A549 (cell line): ENCODE results near the gene DTD1. TPM values are rescaled to one million over a fixed set of nuclear protein-coding genes. Genes with fewer than 3 reads are reported as not detected.

Source experiments
- ATAC-seq, 2 experiments: fragments of 200-7000 bp in 1 of 2; fragments of >200 bp in 1 of 2; cut with Nextera tagmentation in 1 of 2; cut with Tn5 transposase in 1 of 2; 3 replicates each; pipeline versions ENCODE4 v1.8.0 to v1.9.1; 2018 to 2020; ENCODE audit warnings: mild to moderate bottlenecking in 1 of 2, moderate library complexity in 1 of 2
- CTCF ChIA-PET: fragments of 300-600 bp; sonication (Branson Sonifier 250); formaldehyde crosslinking; extraction: SDS; loops from one replicate; lab custom pipeline; 2021; ENCODE audit warnings: antibody characterized with exemption, inconsistent platforms; lab: Yijun Ruan, JAX
- POLR2A ChIA-PET: fragments of 350-600 bp; formaldehyde crosslinking; extraction: SDS; loops from one replicate; lab custom pipeline; 2021; ENCODE audit warnings: antibody characterized with exemption, inconsistent platforms; lab: Yijun Ruan, JAX
- DNase-seq, 2 experiments: peaks; one replicate each; pipeline versions ENCODE4 v3.0.0 to v3.0.0-alpha.2; 2011 to 2016; ENCODE audit warnings: low read depth in 1 of 2, low spot score in 1 of 2
- FAIRE-seq: peaks from 2 replicates; lab custom pipeline; 2011; peaks lifted over from hg19 to GRCh38; lab: Jason Lieb, UNC
- H3K27ac ChIP-seq, 2 experiments: fragments of >200 bp; sonication (Bioruptor Twin); formaldehyde crosslinking; 3 replicates each; pipeline ENCODE4 v1.5.1; 2016 to 2017
- H3K4me1 ChIP-seq: fragments of >200 bp; sonication (Bioruptor Twin); formaldehyde crosslinking; 3 replicates; pipeline ENCODE4 v1.6.1; 2016
- H3K4me2 ChIP-seq: fragments of >200 bp; sonication (Bioruptor Twin); formaldehyde crosslinking; 3 replicates; pipeline ENCODE4 v1.6.1; 2016
- H3K4me3 ChIP-seq: fragments of >200 bp; sonication (Bioruptor Twin); formaldehyde crosslinking; 3 replicates; pipeline ENCODE4 v1.5.1; 2016
- H3K9me3 ChIP-seq: fragments of >200 bp; sonication (Bioruptor Twin); formaldehyde crosslinking; 3 replicates; pipeline ENCODE4 v1.6.1; 2016
- BCL3 ChIP-seq: fragments of >200 bp; sonication (Bioruptor Twin); formaldehyde crosslinking; IDR thresholded peaks from 3 replicates; pipeline ENCODE4 v1.6.1; 2016
- CBX2 ChIP-seq: fragments of 200-600 bp; sonication (generic); IDR thresholded peaks from 2 replicates; pipeline ENCODE4 v1.6.1; 2016; ENCODE audit warnings: low read depth, mild to moderate bottlenecking, borderline replicate concordance
- CBX8 ChIP-seq: fragments of 200-600 bp; sonication (generic); IDR thresholded peaks from 2 replicates; pipeline ENCODE4 v1.6.1; 2016
- EHMT2 ChIP-seq: fragments of 200-600 bp; sonication (generic); IDR thresholded peaks from 2 replicates; pipeline ENCODE4 v1.6.1; 2016; ENCODE audit warnings: antibody characterized with exemption, low read depth, mild to moderate bottlenecking, moderate library complexity
- FOSB ChIP-seq: fragments of 250-450 bp; sonication (Bioruptor Pico); IDR thresholded peaks from 2 replicates; pipeline ENCODE4 v1.5.0; 2020; ENCODE audit warnings: mild to moderate bottlenecking, moderate library complexity
- FOXS1 ChIP-seq: fragments of 250-450 bp; sonication (Bioruptor Pico); IDR thresholded peaks from 2 replicates; pipeline ENCODE4 v1.5.0; 2020; ENCODE audit warnings: mild to moderate bottlenecking, moderate library complexity
- HOXB5 ChIP-seq: fragments of 250-450 bp; sonication (Bioruptor Pico); IDR thresholded peaks from 2 replicates; pipeline ENCODE4 v1.5.0; 2020; ENCODE audit warnings: mild to moderate bottlenecking, moderate library complexity
- JUN ChIP-seq, 2 experiments: fragments of >200 bp; sonication (Bioruptor Twin); formaldehyde crosslinking; IDR thresholded peaks; 2 replicates in 1 of 2; 3 replicates in 1 of 2; pipeline ENCODE4 v1.6.1; 2016 to 2017
- JUNB ChIP-seq: fragments of >200 bp; sonication (Bioruptor Twin); formaldehyde crosslinking; IDR thresholded peaks from 2 replicates; pipeline ENCODE4 v1.6.1; 2016
- KDM5A ChIP-seq: fragments of 200-600 bp; sonication (generic); IDR thresholded peaks from 2 replicates; pipeline ENCODE4 v1.6.1; 2016; ENCODE audit warnings: antibody characterized with exemption, mild to moderate bottlenecking
- MAX ChIP-seq: IDR thresholded peaks from 2 replicates; pipeline ENCODE4 v1.6.1; 2012
- MAZ ChIP-seq: fragments of 150-350 bp; IDR thresholded peaks from 2 replicates; pipeline ENCODE4 v1.6.1; 2014; ENCODE audit warnings: antibody characterized with exemption, low read depth, low read length, borderline replicate concordance
- MYC ChIP-seq: IDR thresholded peaks from 2 replicates; pipeline ENCODE4 v1.6.1; 2012; ENCODE audit warnings: mild to moderate bottlenecking, inconsistent platforms, low read length, improper control_type of control experiment, borderline replicate concordance
- NR3C1 ChIP-seq: fragments of >200 bp; sonication (Bioruptor Twin); formaldehyde crosslinking; IDR thresholded peaks from 3 replicates; pipeline ENCODE4 v1.6.1; 2017
- PHF8 ChIP-seq: fragments of 200-600 bp; sonication (generic); IDR thresholded peaks from 2 replicates; pipeline ENCODE4 v1.6.1; 2016; ENCODE audit warnings: low read depth, mild to moderate bottlenecking, antibody characterized with exemption, moderate library complexity, borderline replicate concordance
- RCOR1 ChIP-seq: fragments of 150-350 bp; IDR thresholded peaks from 2 replicates; pipeline ENCODE4 v1.6.1; 2014; ENCODE audit warnings: antibody characterized with exemption, low read length, low read depth
- TFCP2L1 ChIP-seq: fragments of 250-450 bp; sonication (Bioruptor Pico); IDR thresholded peaks from 2 replicates; pipeline ENCODE4 v1.5.0; 2021; ENCODE audit warnings: mild to moderate bottlenecking
- USF2 ChIP-seq: fragments of 450-650 bp; IDR thresholded peaks from 2 replicates; pipeline ENCODE4 v1.6.1; 2014; ENCODE audit warnings: antibody characterized with exemption
- ZNF302 ChIP-seq: fragments of 250-450 bp; sonication (Bioruptor Pico); IDR thresholded peaks from 2 replicates; pipeline ENCODE4 v1.9.0; 2021; ENCODE audit warnings: inconsistent platforms, mild to moderate bottlenecking, moderate library complexity
- ZSCAN20 ChIP-seq: fragments of 250-450 bp; sonication (Bioruptor Pico); IDR thresholded peaks from 2 replicates; pipeline ENCODE4 v1.8.0; 2022; ENCODE audit warnings: mild to moderate bottlenecking, moderate library complexity
- WGBS: methylation state at CpG from one replicate; pipeline ENCODE4 v1.1.6; 2017; ENCODE audit errors: missing lambda C conversion rate; 5-methylcytosine and 5-hydroxymethylcytosine counted together
- polyA plus RNA-seq, 4 experiments: library from polyadenylated mRNA; depleted of rRNA in 3 of 4; stranded (reverse); fragments of >200 nt; fragmentation: RNase III in 1 of 4; extraction: RNeasy Plus Mini Kit Qiagen cat#74134 plus additional on column Dnase treatment in 1 of 4; gene quantifications; 2 replicates in 3 of 4; 3 replicates in 1 of 4; pipeline ENCODE4 v1.2.3, GENCODE V29; 2011 to 2017

Gene DTD1
- polyA plus RNA-seq, 2 of the 4 experiments (the other 2 are of a cell fraction), result 72.8 to 99.3 TPM

GRCh38 chr20:18567739-18568091 lies 20.1 kb upstream of the DTD1 start:
- no peak for FAIRE-seq
- DNase-seq, result peak in 1 of 2 experiments; percentile 26
- WGBS, result 4% methylated on average over 6 of the region's 6 CpGs
- CTCF ChIA-PET, result no interaction called here
- POLR2A ChIA-PET, result interaction anchor here (2.5 kb wide), 1 partner anchor 60 kb away, joined by 16 read pairs; the partner anchor contains the start of gene SEC23B
- peak overlapping the region; percentile 78 for H3K4me2 ChIP-seq
- no peaks in the 10 kb centered on the region for H3K9me3 ChIP-seq
- H3K4me3 ChIP-seq, result peak overlapping the region; percentile 65
- H3K27ac ChIP-seq, result peak overlapping the region; percentile 85 to 94
- 0 out of 2 replicates have a peak, but pooled peaks have one; percentile 39 for TF ChIP-seq PHF8
- no peak for TF ChIP-seq ZNF302 (CRISPR knock-in tag)
- TF ChIP-seq KDM5A, result peak; percentile 17; the same call in 1 of the 2 replicates
- peak; percentile 54 to 63; a peak in 5 of 6 replicates for ATAC-seq
- peaks cover 12% of the 10 kb centered on the region; the same call in 1 of the 3 replicates for H3K4me1 ChIP-seq

- no peak for DNase-seq
- Histone ChIP-seq H3K4me2 (no peak overlapping the region), H3K9me3 (no peaks in the 10 kb centered on the region), H3K4me3 (no peak overlapping the region), H3K4me1 (peaks cover 12% of the 10 kb centered on the region; the same call in 1 of the 3 replicates), H3K27ac (no peak overlapping the region)
- TF ChIP-seq MAZ (no peak), MAX (no peak), FOXS1 (CRISPR knock-in tag) (no peak), HOXB5 (no peak), MYC (no peak), JUN (IDR thresholded peaks at IDR 0.05) (no peak), ZSCAN20 (CRISPR knock-in tag) (no peak), TFCP2L1 (CRISPR knock-in tag) (no peak), CBX8 (no peak), USF2 (no peak), JUNB (no peak), FOSB (CRISPR knock-in tag) (no peak), CBX2 (no peak), BCL3 (no peak), EHMT2 (no peak), NR3C1 (no peak)
- FAIRE-seq, result no peak
- ATAC-seq, result no peak
- 89% methylated on average over 2 of the region's 2 CpGs for WGBS
- ChIA-PET CTCF (interaction anchor here (1.1 to 1.5 kb wide), 4 partner anchors 9 to 19 kb away, joined by 3 to 7 read pairs (median 3); partner anchors contain the start of gene DTD1), POLR2A (interaction anchor here (0.6 to 1.9 kb wide), 2 partner anchors 9 to 1166 kb away, joined by 3 to 5 read pairs; no protein-coding TSS in a partner anchor)
These were observed 16.8 kb upstream of the DTD1 start for GRCh38 chr20:18571009-18571408.

- H3K27ac ChIP-seq, result no peak overlapping the region
- no peaks in the 10 kb centered on the region for H3K9me3 ChIP-seq
- TF ChIP-seq USF2 (no peak), RCOR1 (no peak), CBX2 (no peak)
- ChIA-PET CTCF (interaction anchor here (1.5 kb wide), 1 partner anchor 17 kb away, joined by 7 read pairs; the partner anchor contains the start of gene DTD1), POLR2A (interaction anchor here (0.6 to 1.9 kb wide), 3 partner anchors 8 to 1165 kb away, joined by 3 to 5 read pairs (median 3); no protein-coding TSS in a partner anchor)
- 91% methylated on average over 2 of the region's 2 CpGs for WGBS
- no peak overlapping the region for H3K4me2 ChIP-seq
- H3K4me3 ChIP-seq, result no peak overlapping the region
- FAIRE-seq, result no peak
- H3K4me1 ChIP-seq, result peaks cover 8% of the 10 kb centered on the region; the same call in 1 of the 3 replicates
- DNase-seq, result no peak
- ATAC-seq, result no peak
These were observed 16.3 kb upstream of the DTD1 start for GRCh38 chr20:18571578-18571977.
